H9 (cell line): ENCODE data around the gene EPS8. TPM values are rescaled to one million over a fixed set of nuclear protein-coding genes. Genes with fewer than 3 reads are reported as not detected.

ENCODE experiments used
- DNase-seq: peaks from one replicate; pipeline ENCODE4 v3.0.0-alpha.2; 2017
- H2AFZ ChIP-seq: one replicate; pipeline ENCODE4 v1.6.1; 2013; ENCODE audit warnings: mild to moderate bottlenecking, low read length, control low read depth, moderate library complexity
- H2AK5ac ChIP-seq: 2 replicates; pipeline ENCODE4 v1.6.1; 2013; ENCODE audit warnings: low read length, control low read depth, mixed read lengths; ENCODE audit not compliant: insufficient read length
- H2BK120ac ChIP-seq: one replicate; pipeline ENCODE4 v1.6.1; 2013; ENCODE audit warnings: low read depth, mild to moderate bottlenecking, low read length, control low read depth, inconsistent platforms; ENCODE audit not compliant: poor library complexity, severe bottlenecking
- H2BK12ac ChIP-seq: 2 replicates; pipeline ENCODE4 v1.6.1; 2013; ENCODE audit warnings: low read length, control low read depth, mixed read lengths, low read depth; ENCODE audit not compliant: insufficient read length
- H2BK15ac ChIP-seq: 2 replicates; pipeline ENCODE4 v1.6.1; 2013; ENCODE audit warnings: low read depth, low read length, control low read depth
- H2BK20ac ChIP-seq: one replicate; pipeline ENCODE4 v1.6.1; 2013; ENCODE audit warnings: low read depth, mild to moderate bottlenecking, low read length, control low read depth, inconsistent platforms; ENCODE audit not compliant: poor library complexity, severe bottlenecking
- H2BK5ac ChIP-seq: 2 replicates; pipeline ENCODE4 v1.6.1; 2013; ENCODE audit warnings: low read length, control low read depth, mixed read lengths; ENCODE audit not compliant: insufficient read length
- H3K14ac ChIP-seq: 2 replicates; pipeline ENCODE4 v1.6.1; 2013; ENCODE audit warnings: low read length, control low read depth; ENCODE audit not compliant: insufficient read depth
- H3K18ac ChIP-seq: 2 replicates; pipeline ENCODE4 v1.6.1; 2013; ENCODE audit warnings: low read depth, mild to moderate bottlenecking, mixed read lengths, low read length, control low read depth; ENCODE audit not compliant: insufficient read length
- H3K23ac ChIP-seq: 2 replicates; pipeline ENCODE4 v1.6.1; 2013; ENCODE audit warnings: low read length, control low read depth, mixed read lengths, low read depth; ENCODE audit not compliant: insufficient read length
- H3K23me2 ChIP-seq: 2 replicates; pipeline ENCODE4 v1.6.1; 2013; ENCODE audit warnings: low read depth, mild to moderate bottlenecking, mixed read lengths, low read length, control low read depth; ENCODE audit not compliant: insufficient read length, poor library complexity, severe bottlenecking
- H3K27ac ChIP-seq: 2 replicates; pipeline ENCODE4 v1.5.1; 2013; ENCODE audit warnings: low read length, control low read depth, mixed read lengths, low read depth; ENCODE audit not compliant: insufficient read length
- H3K27me3 ChIP-seq: 2 replicates; pipeline ENCODE4 v1.6.1; 2013; ENCODE audit warnings: low read length, control low read depth, inconsistent platforms; ENCODE audit not compliant: insufficient read depth
- H3K4ac ChIP-seq: 2 replicates; pipeline ENCODE4 v1.6.1; 2013; ENCODE audit warnings: low read depth, mild to moderate bottlenecking, control low read depth, inconsistent platforms, low read length, moderate library complexity
- H3K4me1 ChIP-seq: 2 replicates; pipeline ENCODE4 v1.6.1; 2013; ENCODE audit warnings: low read length, control low read depth, inconsistent platforms; ENCODE audit not compliant: insufficient read depth
- H3K4me2 ChIP-seq: 2 replicates; pipeline ENCODE4 v1.6.1; 2013; ENCODE audit warnings: low read length, control low read depth, mixed read lengths; ENCODE audit not compliant: insufficient read length, insufficient read depth
- H3K56ac ChIP-seq: 2 replicates; pipeline ENCODE4 v1.6.1; 2013; ENCODE audit warnings: low read depth, mild to moderate bottlenecking, mixed read lengths, low read length, control low read depth; ENCODE audit not compliant: insufficient read length
- H3K79me1 ChIP-seq: 2 replicates; pipeline ENCODE4 v1.6.1; 2013; ENCODE audit warnings: low read depth, mild to moderate bottlenecking, moderate library complexity, low read length, control low read depth, inconsistent platforms; ENCODE audit not compliant: insufficient read depth, poor library complexity, severe bottlenecking
- H3K79me2 ChIP-seq: 2 replicates; pipeline ENCODE4 v1.6.1; 2013; ENCODE audit warnings: low read length, control low read depth, inconsistent platforms; ENCODE audit not compliant: insufficient read depth
- H3K9ac ChIP-seq: 2 replicates; pipeline ENCODE4 v1.6.1; 2013; ENCODE audit warnings: low read length, control low read depth, mixed read lengths; ENCODE audit not compliant: insufficient read length; ENCODE audit errors: extremely low read depth
- H3K9me3 ChIP-seq: one replicate; pipeline ENCODE4 v1.6.1; 2013; ENCODE audit warnings: low read depth, low read length, inconsistent platforms; ENCODE audit not compliant: control insufficient read depth
- H3T11ph ChIP-seq: one replicate; pipeline ENCODE4 v1.6.1; 2013; ENCODE audit warnings: mild to moderate bottlenecking, low read length, control low read depth, inconsistent platforms
- H4K20me1 ChIP-seq: one replicate; pipeline ENCODE4 v1.6.1; 2013; ENCODE audit not compliant: control insufficient read depth, insufficient read length, insufficient read depth
- H4K5ac ChIP-seq: 2 replicates; pipeline ENCODE4 v1.6.1; 2013; ENCODE audit warnings: low read depth, mild to moderate bottlenecking, mixed read lengths, low read length, control low read depth; ENCODE audit not compliant: insufficient read length
- H4K8ac ChIP-seq: replicated peaks from 2 replicates; pipeline ENCODE4 v1.6.1; 2013; ENCODE audit warnings: low read length, control low read depth, mixed read lengths, low read depth; ENCODE audit not compliant: insufficient read length
- H4K91ac ChIP-seq: 2 replicates; pipeline ENCODE4 v1.6.1; 2013; ENCODE audit warnings: low read depth, mild to moderate bottlenecking, moderate library complexity, mixed read lengths, low read length, control low read depth; ENCODE audit not compliant: insufficient read length
- H3K27ac Mint-ChIP-seq, 3 experiments: 2 replicates in 2 of 3; 3 replicates in 1 of 3; pipeline ENCODE4 v1.8.0; 2020 to 2021; ENCODE audit warnings: mixed read lengths in 3 of 3, mild to moderate bottlenecking in 1 of 3, moderate library complexity in 1 of 3
- H3K27me3 Mint-ChIP-seq: 2 replicates; pipeline ENCODE4 v1.8.0; 2021; ENCODE audit warnings: low read depth, mild to moderate bottlenecking, moderate library complexity, mixed read lengths
- H3K36me3 Mint-ChIP-seq, 3 experiments: 2 replicates in 2 of 3; 3 replicates in 1 of 3; pipeline ENCODE4 v1.8.0; 2020 to 2021; ENCODE audit warnings: low read depth in 3 of 3, mixed read lengths in 3 of 3; ENCODE audit not compliant: insufficient read depth in 1 of 3
- H3K4me1 Mint-ChIP-seq, 2 experiments: 2 replicates each; pipeline ENCODE4 v1.8.0; 2020; ENCODE audit warnings: mixed read lengths in 2 of 2
- H3K4me3 Mint-ChIP-seq, 2 experiments: 2 replicates in 1 of 2; 3 replicates in 1 of 2; pipeline ENCODE4 v1.8.0; 2020 to 2021; ENCODE audit warnings: mild to moderate bottlenecking in 2 of 2, mixed read lengths in 2 of 2, moderate library complexity in 1 of 2
- H3K9me3 Mint-ChIP-seq, 2 experiments: 2 replicates in 1 of 2; 3 replicates in 1 of 2; pipeline ENCODE4 v1.8.0; 2020; ENCODE audit warnings: mild to moderate bottlenecking in 2 of 2, mixed read lengths in 2 of 2, moderate library complexity in 1 of 2
- WGBS: extraction: QIAGEN DNeasy Blood & Tissue Kit; methylation state at CpG from one replicate; pipeline ENCODE4 v1.1.7; 2013; ENCODE audit warnings: missing lambda C conversion rate, low lambda C conversion rate, mixed read lengths; ENCODE audit not compliant: insufficient read length; ENCODE audit errors: extremely low coverage; 5-methylcytosine and 5-hydroxymethylcytosine counted together
- total RNA-seq: library from RNA; stranded (reverse); gene quantifications from 2 replicates; pipeline ENCODE4 v1.2.1, GENCODE V29; 2021
- TF ChIP-seq, protein P1 (sequence below): fragments of 200-600 bp; sonication (generic); conservative IDR thresholded peaks from 3 replicates; pipeline ENCODE4 v1.8.0; 2021; ENCODE audit warnings: antibody characterized with exemption, mild to moderate bottlenecking

EPS8 gene
- total RNA-seq, 1 experiment from 2014 or later, result 2.2 TPM

DNA sequence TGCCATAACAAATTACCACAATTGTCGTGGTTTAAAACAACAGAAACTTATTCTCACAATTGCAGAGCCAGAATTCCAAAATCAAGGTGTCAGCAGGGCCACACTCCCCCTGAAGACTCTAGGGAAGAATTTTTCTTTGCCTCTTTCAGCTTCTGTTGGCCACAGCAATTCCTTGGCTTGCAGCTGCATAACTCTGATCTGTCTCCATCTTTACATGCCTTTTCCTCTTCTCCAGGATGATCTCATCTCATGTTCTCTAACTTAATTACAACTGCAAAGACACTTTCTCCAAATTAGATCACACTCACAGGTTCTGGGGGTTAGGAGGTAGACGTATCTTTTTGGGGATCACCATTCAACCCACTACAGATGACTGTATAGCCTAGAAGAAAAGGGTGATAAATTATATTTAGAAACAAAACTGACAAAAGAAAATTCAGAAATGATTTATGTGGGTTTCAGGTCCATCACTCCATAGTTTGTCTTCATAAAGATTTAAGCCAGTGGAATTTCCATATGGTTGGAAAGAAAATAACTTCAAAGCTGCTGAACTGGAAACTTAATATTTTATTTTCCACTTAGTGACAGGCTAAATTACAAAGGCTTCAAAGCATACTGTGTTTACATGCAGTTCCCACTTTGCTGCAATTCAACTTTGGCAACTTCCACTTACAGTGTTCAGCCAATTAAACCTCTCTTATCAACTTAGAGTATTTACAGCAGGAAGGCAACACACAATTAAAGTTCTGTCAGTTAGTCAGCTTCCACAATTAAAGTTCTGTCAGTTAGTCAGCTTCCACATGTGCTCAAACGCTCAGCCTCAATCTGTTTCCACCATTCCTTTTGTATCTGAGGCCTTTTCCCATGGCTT lies 213.3 kb downstream of the EPS8 start:
- no peak overlapping the region for H3K56ac ChIP-seq
- no peak overlapping the region for H3K14ac ChIP-seq
- Mint-ChIP-seq H3K4me3 (no peak overlapping the region), H3K4me1 (peaks cover 0 to 2% of the 10 kb centered on the region in 2 experiments; a peak in 1 of 4 replicates), H3K27me3 (no peaks in the 10 kb centered on the region; the same call in 1 of the 2 replicates), H3K9me3 (no peaks in the 10 kb centered on the region), H3K36me3 (no peaks in the 10 kb centered on the region), H3K27ac (no peak overlapping the region)
- H3K27me3 ChIP-seq, result no peaks in the 10 kb centered on the region
- H3K27ac ChIP-seq, result no peak overlapping the region
- no peaks in the 10 kb centered on the region for H3K4me1 ChIP-seq
- no peak overlapping the region for H2BK15ac ChIP-seq
- no peaks in the 10 kb centered on the region for H3K23me2 ChIP-seq
- H4K20me1 ChIP-seq, result no peaks in the 10 kb centered on the region
- H2BK120ac ChIP-seq, result no peak overlapping the region
- no peak overlapping the region for H3K9ac ChIP-seq
- TF ChIP-seq, protein P1, sequence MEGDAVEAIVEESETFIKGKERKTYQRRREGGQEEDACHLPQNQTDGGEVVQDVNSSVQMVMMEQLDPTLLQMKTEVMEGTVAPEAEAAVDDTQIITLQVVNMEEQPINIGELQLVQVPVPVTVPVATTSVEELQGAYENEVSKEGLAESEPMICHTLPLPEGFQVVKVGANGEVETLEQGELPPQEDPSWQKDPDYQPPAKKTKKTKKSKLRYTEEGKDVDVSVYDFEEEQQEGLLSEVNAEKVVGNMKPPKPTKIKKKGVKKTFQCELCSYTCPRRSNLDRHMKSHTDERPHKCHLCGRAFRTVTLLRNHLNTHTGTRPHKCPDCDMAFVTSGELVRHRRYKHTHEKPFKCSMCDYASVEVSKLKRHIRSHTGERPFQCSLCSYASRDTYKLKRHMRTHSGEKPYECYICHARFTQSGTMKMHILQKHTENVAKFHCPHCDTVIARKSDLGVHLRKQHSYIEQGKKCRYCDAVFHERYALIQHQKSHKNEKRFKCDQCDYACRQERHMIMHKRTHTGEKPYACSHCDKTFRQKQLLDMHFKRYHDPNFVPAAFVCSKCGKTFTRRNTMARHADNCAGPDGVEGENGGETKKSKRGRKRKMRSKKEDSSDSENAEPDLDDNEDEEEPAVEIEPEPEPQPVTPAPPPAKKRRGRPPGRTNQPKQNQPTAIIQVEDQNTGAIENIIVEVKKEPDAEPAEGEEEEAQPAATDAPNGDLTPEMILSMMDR, result no peak
- H2BK20ac ChIP-seq, result no peak overlapping the region
- no CpG with 5 or more reads among the region's 3 CpGs for WGBS
- no peak overlapping the region for H3K18ac ChIP-seq
- no peak overlapping the region for H2BK5ac ChIP-seq
- H4K91ac ChIP-seq, result no peak overlapping the region
- H2BK12ac ChIP-seq, result no peak overlapping the region
- H3K79me2 ChIP-seq, result no peaks in the 10 kb centered on the region
- no peak overlapping the region for H3K4ac ChIP-seq
- H3K9me3 ChIP-seq, result no peaks in the 10 kb centered on the region
- DNase-seq, result no peak
- H3K23ac ChIP-seq, result no peak overlapping the region
- no peak overlapping the region for H3T11ph ChIP-seq
- no peak overlapping the region for H4K8ac ChIP-seq
- H2AFZ ChIP-seq, result no peak overlapping the region
- H4K5ac ChIP-seq, result no peak overlapping the region
- no peak overlapping the region for H3K4me2 ChIP-seq
- no peaks in the 10 kb centered on the region for H3K79me1 ChIP-seq
- no peak overlapping the region for H2AK5ac ChIP-seq
